ENCODE results near the gene YTHDC2.
"Not testable (repeated sequence)": the region's sequence is repeated elsewhere in the genome, so short reads cannot be mapped to it uniquely, and the experiment has no call there.

GRCh38 chr5:113603246-113603645 lies 89.8 kb downstream of the YTHDC2 start:
- not testable (repeated sequence) for TF ChIP-seq CTCF, POLR2A (IDR thresholded peaks at IDR 0.05)
